Stimulated activated CD8-positive, alpha-beta memory T cell treated with anti-CD3 and anti-CD28 coated beads, Interleukin-15, amount 100 ng/mL, for 48 hours (primary cell): ENCODE data around the gene ZNF646.
A peak's percentile ranks its signal among the peaks of the same experiment; 100 is the strongest.

Experiments used
- DNase-seq, 2 donors: peaks; one replicate each; pipeline ENCODE4 v3.0.0-alpha.2; 2020; ENCODE audit warnings: low read depth in 2 of 2

The ZNF646 gene

GRCh38 chr16:31063843-31064611, 10.2 kb upstream of the ZNF646 start:
- no peak for DNase-seq

GRCh38 chr16:31064882-31065461, 9.2 kb upstream of the ZNF646 start:
- no peak for DNase-seq

GRCh38 chr16:31067342-31067741, 6.9 kb upstream of the ZNF646 start:
- no peak for DNase-seq

- no peak for DNase-seq
Measured at GRCh38 chr16:31071861-31072260, 2.4 kb upstream of the ZNF646 start.

GRCh38 chr16:31072540-31073141, 1.6 kb upstream of the ZNF646 start:
- no peak for DNase-seq

GRCh38 chr16:31073142-31073969, 866 bp upstream of the ZNF646 start:
- DNase-seq = peak; percentile 79 to 84

GRCh38 chr16:31074814-31075183, 577 bp downstream of the ZNF646 start:
- DNase-seq = no peak

GRCh38 chr16:31076319-31076718, 2.1 kb downstream of the ZNF646 start:
- DNase-seq = no peak

GRCh38 chr16:31077024-31077423, 2.8 kb downstream of the ZNF646 start:
- DNase-seq = no peak

- no peak for DNase-seq
Measured at GRCh38 chr16:31077592-31078396, 3.6 kb downstream of the ZNF646 start.

- no peak for DNase-seq
Measured at GRCh38 chr16:31078597-31079341, 4.5 kb downstream of the ZNF646 start.

GRCh38 chr16:31079342-31079944, 5.2 kb downstream of the ZNF646 start:
- no peak for DNase-seq

GRCh38 chr16:31080035-31080629, 5.9 kb downstream of the ZNF646 start:
- no peak for DNase-seq

GRCh38 chr16:31080756-31081419, 6.7 kb downstream of the ZNF646 start:
- DNase-seq = no peak

GRCh38 chr16:31081428-31082351, 7.5 kb downstream of the ZNF646 start:
- DNase-seq = no peak

GRCh38 chr16:31082368-31083045, 8.3 kb downstream of the ZNF646 start:
- DNase-seq = no peak

- DNase-seq = no peak
Measured at GRCh38 chr16:31083081-31083480, 8.9 kb downstream of the ZNF646 start.

- no peak for DNase-seq
Measured at GRCh38 chr16:31083556-31083955, 9.3 kb downstream of the ZNF646 start.
